ENCODE measurements around the gene TMEM161A. TPM values are rescaled to one million over a fixed set of nuclear protein-coding genes. Genes with fewer than 3 reads are reported as not detected.

Gene TMEM161A
- total and polyA plus RNA-seq, 2 of the 13 experiments (the other 11 are each of a cell fraction or from before 2014, with no cell fraction given), result 25.9 to 31.4 TPM

DNA sequence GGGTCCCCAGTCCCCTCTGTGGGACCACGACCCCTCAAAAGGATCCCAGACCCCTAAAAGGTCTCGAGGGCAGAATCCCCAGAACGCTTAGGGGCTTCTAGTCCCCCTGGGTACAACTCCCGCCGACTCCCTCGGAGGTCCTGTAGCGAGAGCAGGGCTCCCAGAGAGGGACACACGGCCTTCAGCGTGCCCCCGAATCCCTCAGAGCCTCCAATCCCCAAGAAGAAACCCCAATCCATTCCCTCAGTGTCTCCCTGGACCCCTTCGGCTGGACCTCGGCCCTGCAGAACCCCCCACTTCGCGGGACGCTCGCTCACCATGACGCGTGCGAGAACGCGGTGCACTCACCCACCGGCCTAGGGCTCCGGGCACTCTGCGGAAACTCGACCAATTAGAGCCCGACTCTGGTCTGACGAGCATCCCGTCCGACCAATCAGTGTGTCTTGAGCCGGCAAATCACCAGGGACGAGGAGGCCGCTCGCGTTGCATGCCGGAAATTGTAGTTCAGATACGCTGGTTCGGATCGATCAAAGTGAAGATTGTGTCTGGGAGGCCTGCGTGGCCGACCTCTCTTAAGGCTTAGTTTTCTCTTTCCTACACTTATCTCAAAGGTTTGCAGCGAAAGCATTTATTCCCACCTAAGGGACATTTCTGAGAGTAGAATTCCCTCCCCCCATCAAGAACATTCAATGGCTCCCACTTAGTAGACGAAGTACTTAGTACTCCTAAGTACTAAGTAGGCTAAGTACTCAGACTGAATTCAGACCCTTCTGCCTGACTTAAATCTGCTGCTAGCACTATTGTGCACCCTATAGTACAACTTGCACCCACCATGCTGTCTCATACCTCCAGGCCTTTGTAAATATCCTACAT lies at the start of gene TMEM161A (continued):
- TF ChIP-seq ZNF788 (CRISPR knock-in tag; IDR thresholded peaks at IDR 0.05; ENCODE audit: borderline replicate concordance), result no peak; the same call in 1 of the 2 replicates
- TF ChIP-seq FIP1L1 (IDR thresholded peaks at IDR 0.05; ENCODE audit: borderline replicate concordance, insufficient read depth, low read depth, low read length), result no peak
- TF ChIP-seq, protein P1, sequence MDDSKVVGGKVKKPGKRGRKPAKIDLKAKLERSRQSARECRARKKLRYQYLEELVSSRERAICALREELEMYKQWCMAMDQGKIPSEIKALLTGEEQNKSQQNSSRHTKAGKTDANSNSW (CRISPR knock-in tag; IDR thresholded peaks at IDR 0.05; ENCODE audit: borderline replicate concordance), result no peak
- TF ChIP-seq MTF2 (CRISPR knock-in tag; IDR thresholded peaks at IDR 0.05; ENCODE audit: borderline replicate concordance), result no peak
- TF ChIP-seq ZNF615 (CRISPR knock-in tag; IDR thresholded peaks at IDR 0.05; ENCODE audit: borderline replicate concordance), result no peak
- no peak; the same call in 1 of the 2 replicates for TF ChIP-seq TFAP4 (IDR thresholded peaks at IDR 0.05; ENCODE audit: borderline replicate concordance, low read depth)
- TF ChIP-seq BATF2 (CRISPR knock-in tag; IDR thresholded peaks at IDR 0.05), result no peak
- 0 out of 2 replicates have a peak, but pooled peaks have one; percentile 44 for TF ChIP-seq ZNF263 (CRISPR knock-in tag; IDR thresholded peaks at IDR 0.05)
- TF ChIP-seq, protein P2, sequence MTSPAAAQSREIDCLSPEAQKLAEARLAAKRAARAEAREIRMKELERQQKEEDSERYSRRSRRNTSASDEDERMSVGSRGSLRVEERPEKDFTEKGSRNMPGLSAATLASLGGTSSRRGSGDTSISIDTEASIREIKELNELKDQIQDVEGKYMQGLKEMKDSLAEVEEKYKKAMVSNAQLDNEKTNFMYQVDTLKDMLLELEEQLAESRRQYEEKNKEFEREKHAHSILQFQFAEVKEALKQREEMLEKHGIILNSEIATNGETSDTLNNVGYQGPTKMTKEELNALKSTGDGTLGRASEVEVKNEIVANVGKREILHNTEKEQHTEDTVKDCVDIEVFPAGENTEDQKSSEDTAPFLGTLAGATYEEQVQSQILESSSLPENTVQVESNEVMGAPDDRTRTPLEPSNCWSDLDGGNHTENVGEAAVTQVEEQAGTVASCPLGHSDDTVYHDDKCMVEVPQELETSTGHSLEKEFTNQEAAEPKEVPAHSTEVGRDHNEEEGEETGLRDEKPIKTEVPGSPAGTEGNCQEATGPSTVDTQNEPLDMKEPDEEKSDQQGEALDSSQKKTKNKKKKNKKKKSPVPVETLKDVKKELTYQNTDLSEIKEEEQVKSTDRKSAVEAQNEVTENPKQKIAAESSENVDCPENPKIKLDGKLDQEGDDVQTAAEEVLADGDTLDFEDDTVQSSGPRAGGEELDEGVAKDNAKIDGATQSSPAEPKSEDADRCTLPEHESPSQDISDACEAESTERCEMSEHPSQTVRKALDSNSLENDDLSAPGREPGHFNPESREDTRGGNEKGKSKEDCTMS (CRISPR knock-in tag; conservative IDR thresholded peaks at IDR 0.05), result no peak
- TF ChIP-seq CENPT (CRISPR knock-in tag; IDR thresholded peaks at IDR 0.05; ENCODE audit: low read depth), result no peak
- TF ChIP-seq, protein P3, sequence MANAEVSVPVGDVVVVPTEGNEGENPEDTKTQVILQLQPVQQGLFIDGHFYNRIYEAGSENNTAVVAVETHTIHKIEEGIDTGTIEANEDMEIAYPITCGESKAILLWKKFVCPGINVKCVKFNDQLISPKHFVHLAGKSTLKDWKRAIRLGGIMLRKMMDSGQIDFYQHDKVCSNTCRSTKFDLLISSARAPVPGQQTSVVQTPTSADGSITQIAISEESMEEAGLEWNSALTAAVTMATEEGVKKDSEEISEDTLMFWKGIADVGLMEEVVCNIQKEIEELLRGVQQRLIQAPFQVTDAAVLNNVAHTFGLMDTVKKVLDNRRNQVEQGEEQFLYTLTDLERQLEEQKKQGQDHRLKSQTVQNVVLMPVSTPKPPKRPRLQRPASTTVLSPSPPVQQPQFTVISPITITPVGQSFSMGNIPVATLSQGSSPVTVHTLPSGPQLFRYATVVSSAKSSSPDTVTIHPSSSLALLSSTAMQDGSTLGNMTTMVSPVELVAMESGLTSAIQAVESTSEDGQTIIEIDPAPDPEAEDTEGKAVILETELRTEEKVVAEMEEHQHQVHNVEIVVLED (CRISPR knock-in tag; IDR thresholded peaks at IDR 0.05; ENCODE audit: borderline replicate concordance), result peak; percentile 78; the same call in 1 of the 2 replicates
- TF ChIP-seq NR2F1 (CRISPR knock-in tag; IDR thresholded peaks at IDR 0.05), result no peak
- TF ChIP-seq ZNF549 (CRISPR knock-in tag; IDR thresholded peaks at IDR 0.05), result no peak
- TF ChIP-seq, protein P4, sequence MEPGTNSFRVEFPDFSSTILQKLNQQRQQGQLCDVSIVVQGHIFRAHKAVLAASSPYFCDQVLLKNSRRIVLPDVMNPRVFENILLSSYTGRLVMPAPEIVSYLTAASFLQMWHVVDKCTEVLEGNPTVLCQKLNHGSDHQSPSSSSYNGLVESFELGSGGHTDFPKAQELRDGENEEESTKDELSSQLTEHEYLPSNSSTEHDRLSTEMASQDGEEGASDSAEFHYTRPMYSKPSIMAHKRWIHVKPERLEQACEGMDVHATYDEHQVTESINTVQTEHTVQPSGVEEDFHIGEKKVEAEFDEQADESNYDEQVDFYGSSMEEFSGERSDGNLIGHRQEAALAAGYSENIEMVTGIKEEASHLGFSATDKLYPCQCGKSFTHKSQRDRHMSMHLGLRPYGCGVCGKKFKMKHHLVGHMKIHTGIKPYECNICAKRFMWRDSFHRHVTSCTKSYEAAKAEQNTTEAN (CRISPR knock-in tag; conservative IDR thresholded peaks at IDR 0.05), result 0 out of 2 replicates have a peak, but pooled peaks have one; percentile 49
- TF ChIP-seq THAP7 (CRISPR knock-in tag; IDR thresholded peaks at IDR 0.05), result 0 out of 2 replicates have a peak, but pooled peaks have one; percentile 71
- TF ChIP-seq ZNF570 (CRISPR knock-in tag; IDR thresholded peaks at IDR 0.05; ENCODE audit: borderline replicate concordance), result no peak
- TF ChIP-seq ZNF414 (CRISPR knock-in tag; IDR thresholded peaks at IDR 0.05), result no peak
